ENCODE measurements around the gene SPHK2.

The SPHK2 gene

GRCh38 chr19:48603850-48604249 lies 15.5 kb upstream of the SPHK2 start:
- DNase-seq (ENCODE audit: low read depth): no peak

DNA sequence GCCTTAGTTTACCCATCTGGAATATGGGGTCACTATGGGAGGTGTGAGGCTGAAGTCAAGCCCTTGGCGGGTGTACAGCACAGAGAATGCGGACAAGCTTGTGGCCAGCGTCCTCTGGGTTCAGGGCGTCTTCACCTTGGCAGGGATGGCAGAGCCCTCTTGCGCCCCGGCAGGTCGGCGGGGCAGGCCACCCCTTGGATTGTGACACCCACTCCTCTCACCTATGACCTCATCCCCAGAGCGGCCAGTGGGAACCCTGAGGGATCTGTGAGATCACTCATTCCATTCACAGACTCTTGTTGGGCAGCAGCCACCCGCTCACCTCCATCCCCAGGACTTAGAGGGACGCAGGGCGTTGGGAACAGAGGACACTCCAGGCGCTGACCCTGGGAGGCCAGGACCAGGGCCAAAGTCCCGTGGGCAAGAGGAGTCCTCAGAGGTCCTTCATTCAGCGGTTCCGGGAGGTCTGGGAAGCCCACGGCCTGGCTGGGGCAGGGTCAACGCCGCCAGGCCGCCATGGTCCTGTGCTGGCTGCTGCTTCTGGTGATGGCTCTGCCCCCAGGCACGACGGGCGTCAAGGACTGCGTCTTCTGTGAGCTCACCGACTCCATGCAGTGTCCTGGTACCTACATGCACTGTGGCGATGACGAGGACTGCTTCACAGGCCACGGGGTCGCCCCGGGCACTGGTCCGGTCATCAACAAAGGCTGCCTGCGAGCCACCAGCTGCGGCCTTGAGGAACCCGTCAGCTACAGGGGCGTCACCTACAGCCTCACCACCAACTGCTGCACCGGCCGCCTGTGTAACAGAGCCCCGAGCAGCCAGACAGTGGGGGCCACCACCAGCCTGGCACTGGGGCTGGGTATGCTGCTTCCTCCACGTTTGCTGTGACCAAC lies 12.6 kb upstream of the SPHK2 start, which contains the start of gene SPACA4:
Gene SPACA4 (plus strand): TSS at position 280 of the 896 bp plus-strand sequence. CDS start 237 bp downstream, at position 517.
- no peak for DNase-seq (ENCODE audit: low read depth)

DNA sequence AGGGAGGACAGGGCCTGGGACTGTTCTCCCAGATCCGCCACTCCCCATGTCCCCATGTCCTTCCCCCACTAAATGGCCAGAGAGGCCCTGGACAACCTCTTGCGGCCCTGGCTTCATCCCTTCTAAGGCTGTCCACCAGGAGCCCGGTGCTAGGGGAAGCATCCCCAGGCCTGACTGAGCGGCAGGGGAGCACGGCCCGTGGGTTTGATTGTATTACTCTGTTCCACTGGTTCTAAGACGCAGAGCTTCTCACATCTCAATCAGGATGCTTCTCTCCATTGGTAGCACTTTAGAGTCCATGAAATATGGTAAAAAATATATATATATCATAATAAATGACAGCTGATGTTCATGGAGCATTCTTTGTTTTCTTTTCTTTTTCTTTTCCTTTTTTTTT lies 11.9 kb upstream of the SPHK2 start:
- no peak for DNase-seq (ENCODE audit: low read depth)

DNA sequence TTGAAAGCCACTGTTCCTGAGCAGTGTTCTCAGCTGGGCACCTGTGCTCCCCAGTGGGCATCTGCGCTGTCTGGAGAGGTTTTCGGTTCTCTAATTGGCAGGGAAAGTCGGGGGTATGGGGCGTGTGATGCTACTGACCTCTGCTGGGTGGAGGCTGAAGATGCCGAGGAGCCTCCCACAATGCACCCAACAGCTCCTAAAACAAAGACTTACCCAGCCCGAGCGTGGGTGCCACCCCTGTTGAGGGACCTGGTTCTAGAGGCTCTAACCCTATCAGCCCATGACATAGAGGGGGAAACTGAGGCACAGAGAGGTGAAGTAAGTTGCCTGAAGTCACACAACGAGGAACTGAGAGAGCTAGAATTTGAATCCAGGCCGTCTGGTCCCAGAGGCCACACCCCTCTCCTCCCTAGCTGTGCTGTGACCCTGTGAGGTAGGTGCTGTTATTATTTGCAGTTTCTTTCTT lies 10.5 kb upstream of the SPHK2 start:
- DNase-seq (ENCODE audit: low read depth): peak; percentile 72

GRCh38 chr19:48609571-48610108 lies 9.7 kb upstream of the SPHK2 start:
- DNase-seq (ENCODE audit: low read depth): no peak

- DNase-seq (ENCODE audit: low read depth): no peak
Measured at GRCh38 chr19:48611872-48612271, 7.4 kb upstream of the SPHK2 start.

- DNase-seq (ENCODE audit: low read depth): no peak
Measured at GRCh38 chr19:48613024-48613851, 6.1 kb upstream of the SPHK2 start.

DNA sequence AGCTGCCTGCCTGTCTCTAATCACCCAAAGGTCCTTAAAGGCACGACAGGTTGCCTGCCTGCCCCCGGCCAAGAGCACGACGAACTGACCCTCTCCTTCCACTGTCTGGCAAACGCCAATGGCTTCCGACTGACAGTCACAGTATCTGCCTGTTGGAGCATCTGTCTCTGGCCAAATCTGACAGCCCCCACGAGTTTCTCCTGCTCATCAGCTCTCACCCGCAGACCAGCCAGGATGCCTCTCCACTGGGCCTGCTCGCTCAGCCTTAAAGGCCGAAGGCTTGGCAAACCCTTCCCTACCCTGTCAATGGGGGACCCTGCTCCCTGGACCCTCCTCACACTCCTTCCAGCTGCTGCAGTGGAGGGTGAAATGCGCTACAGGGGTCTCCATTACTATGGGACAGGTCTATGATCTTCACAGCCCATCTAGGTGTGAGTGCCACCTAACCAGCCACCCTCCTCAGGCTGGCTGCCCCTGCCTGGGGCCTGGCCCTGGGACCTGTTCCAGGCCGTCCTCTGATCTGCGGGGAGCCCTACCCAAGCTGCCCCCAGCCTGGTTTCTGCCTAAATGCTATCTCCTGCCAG lies 5.4 kb upstream of the SPHK2 start:
- DNase-seq (ENCODE audit: low read depth): peak; percentile 39

DNA sequence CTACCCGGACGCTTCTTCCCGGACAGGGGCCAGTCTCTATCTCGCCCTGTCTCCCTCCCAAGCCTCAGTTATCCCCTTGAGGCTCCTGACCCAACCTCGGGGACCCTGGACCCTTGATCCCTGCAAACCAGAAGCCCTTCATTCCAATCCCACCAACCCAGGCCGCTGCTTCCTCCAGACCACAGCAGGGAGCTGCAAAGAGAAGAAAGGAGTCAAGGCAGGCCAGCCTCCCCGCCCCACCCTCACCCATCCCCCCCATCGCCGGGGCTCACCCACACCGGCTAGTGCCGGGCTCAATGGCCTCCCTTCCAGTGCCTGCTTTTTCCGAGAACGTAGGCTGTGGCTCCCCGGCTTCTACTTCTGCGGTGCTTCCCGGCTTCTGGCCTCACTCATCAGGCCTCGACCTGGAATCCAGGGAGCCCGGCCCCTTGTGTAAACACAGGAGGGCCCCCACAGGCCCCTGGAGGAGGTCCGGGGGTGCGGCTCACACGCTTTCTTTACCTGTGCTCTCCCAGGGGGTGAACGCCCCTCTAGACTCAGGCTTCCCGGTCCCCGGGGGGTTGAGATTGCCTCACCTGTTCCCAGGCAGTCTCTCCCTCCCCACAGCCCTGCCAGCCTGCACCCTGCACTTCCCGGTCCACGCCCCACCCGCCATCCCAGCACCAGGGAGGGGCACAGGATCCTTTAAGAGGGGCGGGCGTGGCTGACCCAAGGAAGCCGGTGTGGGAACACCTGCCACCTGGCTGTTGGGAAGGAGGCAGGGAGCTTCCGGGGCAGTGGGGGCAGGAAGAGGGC lies 4.7 kb upstream of the SPHK2 start, which contains the start of gene FAM83E:
Gene FAM83E (minus strand): TSS at position 641 of the 795 bp plus-strand sequence. CDS start 1,704 bp downstream, outside the sequence.
- DNase-seq (ENCODE audit: low read depth): peak; percentile 54

- no peak for DNase-seq (ENCODE audit: low read depth)
Measured at GRCh38 chr19:48615231-48616040, 3.9 kb upstream of the SPHK2 start.

GRCh38 chr19:48616041-48616436 lies 3.3 kb upstream of the SPHK2 start:
- no peak for DNase-seq (ENCODE audit: low read depth)

- no peak for DNase-seq (ENCODE audit: low read depth)
Measured at GRCh38 chr19:48616491-48617056, 2.7 kb upstream of the SPHK2 start.

- peak; percentile 31 for DNase-seq (ENCODE audit: low read depth)
Measured at GRCh38 chr19:48617146-48617937, 2.0 kb upstream of the SPHK2 start.

DNA sequence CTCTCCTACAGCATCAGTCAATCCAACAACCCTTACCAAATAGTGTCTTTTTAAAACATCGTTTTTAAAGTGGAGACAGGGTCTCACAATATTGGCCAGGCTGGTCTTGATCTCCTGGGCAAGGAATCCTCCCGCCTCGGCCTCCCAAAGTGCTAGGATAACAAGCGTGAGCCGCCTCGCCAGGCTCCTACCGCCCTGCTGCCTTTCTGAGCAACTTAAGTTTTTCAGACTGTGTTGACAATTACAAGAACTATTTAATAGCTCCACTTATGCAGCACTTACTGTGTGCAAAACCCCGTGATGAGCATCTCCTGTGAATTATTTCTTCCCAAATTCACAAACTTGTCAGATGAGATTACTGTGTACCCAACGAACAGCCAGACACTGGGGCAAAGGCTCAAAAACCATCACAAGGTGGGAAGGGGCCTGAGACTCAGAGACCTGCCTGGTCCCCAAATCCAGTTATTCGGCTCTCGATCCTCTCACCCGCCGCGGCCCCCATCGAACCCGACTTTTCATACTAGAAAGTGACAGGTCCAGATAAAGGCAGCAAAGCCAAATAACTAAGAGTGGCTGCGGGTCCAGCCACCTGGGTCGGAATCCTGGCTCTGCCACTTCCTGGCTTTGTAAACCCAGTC lies 909 bp upstream of the SPHK2 start:
- no peak for DNase-seq (ENCODE audit: low read depth)

- peak; percentile 49 for DNase-seq (ENCODE audit: low read depth)
Measured at GRCh38 chr19:48619692-48620585, 633 bp downstream of the SPHK2 start.

DNA sequence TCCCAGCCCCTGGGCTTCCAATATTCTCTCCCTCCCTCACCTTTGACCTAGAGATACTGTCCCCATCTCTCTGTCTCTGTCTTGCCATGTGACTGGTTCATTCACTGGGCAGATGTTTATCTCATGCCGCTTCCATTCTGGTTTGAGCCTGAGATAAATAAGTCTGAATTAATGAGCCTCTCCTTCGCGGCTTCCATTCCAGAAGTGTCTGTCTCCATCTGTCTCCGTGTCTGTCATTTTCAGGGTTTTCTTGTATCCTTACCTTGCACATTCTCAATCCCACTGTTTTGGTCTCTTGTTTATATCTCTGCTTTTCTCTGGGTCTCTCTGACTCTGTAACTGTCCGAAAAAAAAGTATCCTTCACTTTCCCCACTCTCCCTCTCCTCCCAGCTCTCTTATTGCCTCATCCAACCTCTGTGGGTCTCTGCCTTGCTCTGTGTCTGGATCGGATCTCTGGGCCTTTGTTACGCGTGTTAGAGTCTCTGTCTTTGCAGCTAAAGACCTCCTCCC lies 4.3 kb downstream of the SPHK2 start:
- DNase-seq (ENCODE audit: low read depth): no peak

DNA sequence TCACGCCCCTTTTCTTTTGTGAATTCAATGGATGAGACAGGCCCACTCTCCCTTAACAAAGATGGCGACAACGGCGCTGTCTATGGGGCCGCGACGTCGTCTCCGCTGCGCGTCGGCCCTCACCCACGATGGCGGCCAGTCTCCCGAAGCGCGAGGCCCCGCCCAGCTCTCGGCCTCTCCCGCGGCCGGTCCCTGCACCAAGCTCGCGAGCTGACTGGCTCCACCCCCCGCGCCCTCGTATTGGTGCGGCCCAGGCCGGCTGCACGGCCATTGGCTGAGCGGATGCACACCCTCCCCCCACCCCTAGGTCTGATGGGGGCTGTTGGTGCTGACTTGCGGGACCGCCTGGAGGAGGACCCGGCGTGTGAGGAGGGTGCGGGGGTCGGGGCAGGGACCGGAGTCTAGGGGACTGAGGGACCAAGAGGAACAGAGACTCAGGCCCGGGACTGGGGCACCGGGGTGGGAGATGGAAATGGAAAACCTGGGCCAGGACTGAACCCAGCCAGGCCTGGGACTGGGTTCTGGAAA lies 4.8 kb downstream of the SPHK2 start:
- DNase-seq (ENCODE audit: low read depth): peak; percentile 97
